ENCODE results near the gene TMEFF1. TPM values are rescaled to one million over a fixed set of nuclear protein-coding genes. Genes with fewer than 3 reads are reported as not detected.
A peak's percentile ranks its signal among the peaks of the same experiment; 100 is the strongest.

TMEFF1 gene
- total and polyA plus RNA-seq, 2 of the 8 experiments (the other 6 are each of a cell fraction or from before 2014, with no cell fraction given): 13.5 to 68.2 TPM

DNA sequence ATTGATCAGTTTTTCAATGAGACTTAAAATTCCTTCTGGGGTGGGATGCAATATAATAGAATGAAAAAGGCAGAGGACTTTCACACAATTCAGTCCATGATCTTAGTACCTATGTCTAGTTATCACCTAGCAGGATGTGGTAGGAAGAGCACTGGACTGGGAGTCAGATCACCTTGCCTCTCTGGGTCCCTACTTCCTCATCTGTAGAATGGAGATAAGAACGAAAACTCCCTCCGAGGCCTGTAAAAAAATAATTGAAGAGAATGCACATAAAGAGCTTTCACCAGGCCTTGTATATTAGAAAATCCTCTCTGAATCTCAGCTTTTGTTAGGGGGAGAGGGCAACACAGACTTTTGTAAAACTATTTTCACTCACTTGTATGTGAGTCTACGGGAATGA lies 681 bp upstream of the TMEFF1 start:
- peak overlapping the region; percentile 28; the same call in 1 of the 2 replicates for H2BK20ac ChIP-seq (ENCODE audit: low read length)
- H3K18ac ChIP-seq (ENCODE audit: extremely low read depth, low read length): peak overlapping the region; percentile 52; the same call in 1 of the 2 replicates
- no peaks in the 10 kb centered on the region for H3K27me3 ChIP-seq (replicated peaks in 1 of 4; ENCODE audit: control insufficient read depth in 3 of 4, extremely low read depth in 1 of 4, insufficient read depth in 3 of 4, low read length in 3 of 4)
- peaks cover 27 to 48% of the 10 kb centered on the region in 2 experiments for H3K79me2 ChIP-seq (ENCODE audit: control insufficient read depth in 1 of 2, insufficient read depth in 2 of 2, low read length in 2 of 2)
- no peak overlapping the region for H3K56ac ChIP-seq (replicated peaks; ENCODE audit: insufficient read length, low read depth, low read length)
- H4K20me1 ChIP-seq (replicated peaks in 1 of 2; ENCODE audit: control insufficient read depth in 1 of 2, insufficient read depth in 2 of 2, low read length in 2 of 2): peaks cover 5 to 10% of the 10 kb centered on the region in 2 experiments
- H3K4me1 ChIP-seq (replicated peaks in 1 of 4; ENCODE audit: control insufficient read depth in 3 of 4, insufficient read depth in 4 of 4, low read length in 3 of 4): peaks cover 0 to 14% (median 6%) of the 10 kb centered on the region in 4 experiments; a peak in 5 of 7 replicates
- H2BK15ac ChIP-seq (ENCODE audit: low read length): peak overlapping the region; percentile 46; the same call in 1 of the 2 replicates
- peaks cover 7% of the 10 kb centered on the region for H3K79me1 ChIP-seq (ENCODE audit: low read depth, low read length)
- H2AFZ ChIP-seq (ENCODE audit: low read length): peak overlapping the region; percentile 67; the same call in 1 of the 2 replicates
- no peak overlapping the region for H3K27ac ChIP-seq (ENCODE audit: low read depth, low read length)
- CTCF ChIA-PET (ENCODE audit: partially characterized antibody): interaction anchor here (1.0 to 1.5 kb wide), 6 partner anchors 9 to 124 kb away, joined by 3 to 7 read pairs (median 3); partner anchors contain the start of gene MSANTD3
- no peak overlapping the region for H3K14ac ChIP-seq (ENCODE audit: insufficient read length)
- H4K5ac ChIP-seq (ENCODE audit: insufficient read length, low read depth, low read length): no peak overlapping the region
- DNase-seq (ENCODE audit: low read depth in 1 of 2, low spot score in 2 of 2) (no peak), FAIRE-seq (no peak)
- H3K9ac ChIP-seq (replicated peaks in 1 of 4; ENCODE audit: extremely low read depth in 1 of 4, low read depth in 3 of 4, low read length in 3 of 4): peak overlapping the region in 3 of 4 experiments; percentile 29 to 58 (median 52); a peak in 4 of 7 replicates
- H3K9me3 ChIP-seq (ENCODE audit: insufficient read depth in 2 of 2, low read depth in 1 of 2, low read length in 1 of 2): no peaks in the 10 kb centered on the region
- H2AK5ac ChIP-seq (ENCODE audit: low read depth, low read length): no peak overlapping the region
- peak overlapping the region; percentile 63 for H2BK120ac ChIP-seq (replicated peaks; ENCODE audit: low read depth, low read length)
- H2BK12ac ChIP-seq (ENCODE audit: low read depth, low read length): peak overlapping the region; percentile 85
- WGBS, 2 experiments (ENCODE audit: extremely low coverage in 1 of 2, insufficient coverage in 1 of 2, insufficient read length in 1 of 2, insufficient replicate concordance in 2 of 2, low coverage in 1 of 2, low lambda C conversion rate in 2 of 2, missing lambda C conversion rate in 1 of 2): 66% methylated on average over 3 of the region's 3 CpGs; no CpG with 5 or more reads in 1 of the 2 experiments
- H2BK5ac ChIP-seq (ENCODE audit: low read depth, low read length): peak overlapping the region; percentile 88; the same call in 1 of the 2 replicates
- H3K36me3 ChIP-seq (ENCODE audit: control insufficient read depth in 2 of 4, insufficient read depth in 4 of 4, low read length in 3 of 4): peaks cover 0 to 3% (median 0%) of the 10 kb centered on the region in 4 experiments; a peak in 1 of 8 replicates
- no peak overlapping the region for H3K23ac ChIP-seq (ENCODE audit: insufficient read length)
- no peak overlapping the region for H4K8ac ChIP-seq (ENCODE audit: extremely low read depth, insufficient read depth, low read length)
- TF ChIP-seq, protein P1, sequence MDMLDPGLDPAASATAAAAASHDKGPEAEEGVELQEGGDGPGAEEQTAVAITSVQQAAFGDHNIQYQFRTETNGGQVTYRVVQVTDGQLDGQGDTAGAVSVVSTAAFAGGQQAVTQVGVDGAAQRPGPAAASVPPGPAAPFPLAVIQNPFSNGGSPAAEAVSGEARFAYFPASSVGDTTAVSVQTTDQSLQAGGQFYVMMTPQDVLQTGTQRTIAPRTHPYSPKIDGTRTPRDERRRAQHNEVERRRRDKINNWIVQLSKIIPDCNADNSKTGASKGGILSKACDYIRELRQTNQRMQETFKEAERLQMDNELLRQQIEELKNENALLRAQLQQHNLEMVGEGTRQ (IDR thresholded peaks at IDR 0.05; ENCODE audit: low read length): no peak
- TF ChIP-seq KDM1A (IDR thresholded peaks at IDR 0.05; ENCODE audit: borderline replicate concordance, low read length) (peak; percentile 61; the same call in 1 of the 2 replicates), CTCF (IDR thresholded peaks at IDR 0.05; ENCODE audit: control extremely low read depth in 1 of 3, insufficient read depth in 1 of 3, low read depth in 1 of 3, low read length in 3 of 3) (no peak), POU5F1 (IDR thresholded peaks at IDR 0.05; ENCODE audit: low read depth, low read length) (no peak)
- H3K23me2 ChIP-seq (ENCODE audit: low read depth, low read length): peaks cover 12% of the 10 kb centered on the region; the same call in 1 of the 2 replicates
- H4K91ac ChIP-seq (replicated peaks; ENCODE audit: insufficient read length, low read length): peak overlapping the region; percentile 92
- no peak overlapping the region for H3K4ac ChIP-seq (replicated peaks; ENCODE audit: insufficient read length, low read depth, low read length)
- H3K4me3 ChIP-seq (ENCODE audit: extremely low read depth in 1 of 4, insufficient read depth in 2 of 4, low read depth in 3 of 4, low read length in 4 of 4): peak overlapping the region; percentile 28 to 98 (median 83); a peak in 5 of 8 replicates
- POLR2A ChIA-PET (ENCODE audit: partially characterized antibody): interaction anchor here (0.8 to 1.4 kb wide), 8 partner anchors 18 to 119 kb away, joined by 3 to 4 read pairs (median 3); partner anchors contain the start of genes CAVIN4 and MSANTD3
- H3K4me2 ChIP-seq (ENCODE audit: insufficient read depth in 1 of 2, low read depth in 2 of 2, low read length in 2 of 2): peak overlapping the region; percentile 70 to 72
